Subcutaneous adipose tissue (tissue), 4 donors: ENCODE results near the gene CYP4F12. TPM values are rescaled to one million over a fixed set of nuclear protein-coding genes. Genes with fewer than 3 reads are reported as not detected.

Experiments used
- total RNA-seq, 4 donors: library from RNA; depleted of rRNA; stranded (reverse); fragments of >200 nt; gene quantifications; one replicate each; pipeline ENCODE4 v1.1.0, GENCODE V29; 2016
- TF ChIP-seq, protein P1 (sequence below): fragments of 450-650 bp; IDR thresholded peaks from one replicate; pipeline ENCODE4 v1.5.1; 2016; ENCODE audit warnings: low read depth, mild to moderate bottlenecking, control low read depth, antibody characterized with exemption, moderate library complexity

The CYP4F12 gene, protein sequence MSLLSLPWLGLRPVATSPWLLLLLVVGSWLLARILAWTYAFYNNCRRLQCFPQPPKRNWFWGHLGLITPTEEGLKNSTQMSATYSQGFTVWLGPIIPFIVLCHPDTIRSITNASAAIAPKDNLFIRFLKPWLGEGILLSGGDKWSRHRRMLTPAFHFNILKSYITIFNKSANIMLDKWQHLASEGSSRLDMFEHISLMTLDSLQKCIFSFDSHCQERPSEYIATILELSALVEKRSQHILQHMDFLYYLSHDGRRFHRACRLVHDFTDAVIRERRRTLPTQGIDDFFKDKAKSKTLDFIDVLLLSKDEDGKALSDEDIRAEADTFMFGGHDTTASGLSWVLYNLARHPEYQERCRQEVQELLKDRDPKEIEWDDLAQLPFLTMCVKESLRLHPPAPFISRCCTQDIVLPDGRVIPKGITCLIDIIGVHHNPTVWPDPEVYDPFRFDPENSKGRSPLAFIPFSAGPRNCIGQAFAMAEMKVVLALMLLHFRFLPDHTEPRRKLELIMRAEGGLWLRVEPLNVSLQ
- 10 to 100 TPM in 3 of 4 donors, 1 to 10 TPM in 1; 5.5 to 21.9 (median 19.1) TPM for total RNA-seq

- TF ChIP-seq, protein P1, sequence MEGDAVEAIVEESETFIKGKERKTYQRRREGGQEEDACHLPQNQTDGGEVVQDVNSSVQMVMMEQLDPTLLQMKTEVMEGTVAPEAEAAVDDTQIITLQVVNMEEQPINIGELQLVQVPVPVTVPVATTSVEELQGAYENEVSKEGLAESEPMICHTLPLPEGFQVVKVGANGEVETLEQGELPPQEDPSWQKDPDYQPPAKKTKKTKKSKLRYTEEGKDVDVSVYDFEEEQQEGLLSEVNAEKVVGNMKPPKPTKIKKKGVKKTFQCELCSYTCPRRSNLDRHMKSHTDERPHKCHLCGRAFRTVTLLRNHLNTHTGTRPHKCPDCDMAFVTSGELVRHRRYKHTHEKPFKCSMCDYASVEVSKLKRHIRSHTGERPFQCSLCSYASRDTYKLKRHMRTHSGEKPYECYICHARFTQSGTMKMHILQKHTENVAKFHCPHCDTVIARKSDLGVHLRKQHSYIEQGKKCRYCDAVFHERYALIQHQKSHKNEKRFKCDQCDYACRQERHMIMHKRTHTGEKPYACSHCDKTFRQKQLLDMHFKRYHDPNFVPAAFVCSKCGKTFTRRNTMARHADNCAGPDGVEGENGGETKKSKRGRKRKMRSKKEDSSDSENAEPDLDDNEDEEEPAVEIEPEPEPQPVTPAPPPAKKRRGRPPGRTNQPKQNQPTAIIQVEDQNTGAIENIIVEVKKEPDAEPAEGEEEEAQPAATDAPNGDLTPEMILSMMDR = no peak
Observed at GRCh38 chr19:15672580-15673175, at the start of gene CYP4F12. TSS of gene CYP4F12 (plus strand) at chr19:15673087. CDS start at chr19:15673530, 443 bp downstream.

- TF ChIP-seq, protein P1 = no peak
Observed at GRCh38 chr19:15623711-15624318, 49.1 kb upstream of the CYP4F12 start.

- TF ChIP-seq, protein P1 = no peak
Observed at GRCh38 chr19:15628236-15629002, 44.5 kb upstream of the CYP4F12 start.

DNA sequence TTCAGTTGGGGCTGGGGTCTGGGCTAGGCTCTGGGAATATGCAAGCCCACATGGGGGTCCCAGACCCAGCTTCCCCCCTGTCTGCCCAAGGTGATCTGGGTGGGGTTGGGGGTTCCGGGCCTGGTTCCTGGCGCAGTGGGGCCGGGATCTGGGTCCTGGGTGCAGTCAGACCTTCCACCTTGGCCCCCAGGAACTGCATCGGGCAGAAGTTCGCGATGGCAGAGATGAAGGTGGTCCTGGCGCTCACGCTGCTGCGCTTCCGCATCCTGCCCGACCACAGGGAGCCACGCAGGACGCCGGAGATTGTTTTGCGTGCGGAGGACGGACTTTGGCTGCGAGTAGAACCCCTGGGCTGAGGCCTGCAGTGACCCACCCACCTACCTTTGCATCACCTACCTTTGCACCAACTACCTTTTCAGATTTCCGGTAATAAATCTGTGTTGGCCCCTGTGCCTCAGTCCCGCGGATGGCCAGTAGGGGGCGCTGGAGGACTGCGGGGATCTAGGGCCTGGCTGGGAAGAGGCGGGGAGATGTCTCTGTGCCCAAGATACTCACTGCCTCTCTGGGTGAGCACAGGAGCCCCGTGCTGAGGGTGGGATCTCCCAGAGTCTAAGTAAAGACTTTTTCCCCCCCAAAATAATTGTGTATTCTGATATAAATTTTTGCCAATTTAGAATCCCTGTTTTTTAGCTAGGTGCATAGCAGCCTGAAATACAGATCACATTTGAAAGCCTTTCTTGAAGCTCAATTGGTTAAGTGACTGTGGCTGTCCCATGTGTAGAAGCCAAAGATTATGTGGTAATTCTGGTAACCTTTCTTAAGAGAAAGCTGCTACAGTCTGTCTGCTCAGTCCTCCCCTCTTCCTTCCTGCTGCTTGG, 43.6 kb upstream of the CYP4F12 start:
- TF ChIP-seq, protein P1 = no peak

- TF ChIP-seq, protein P1 = no peak
Observed at GRCh38 chr19:15631817-15632216, 41.1 kb upstream of the CYP4F12 start.

DNA sequence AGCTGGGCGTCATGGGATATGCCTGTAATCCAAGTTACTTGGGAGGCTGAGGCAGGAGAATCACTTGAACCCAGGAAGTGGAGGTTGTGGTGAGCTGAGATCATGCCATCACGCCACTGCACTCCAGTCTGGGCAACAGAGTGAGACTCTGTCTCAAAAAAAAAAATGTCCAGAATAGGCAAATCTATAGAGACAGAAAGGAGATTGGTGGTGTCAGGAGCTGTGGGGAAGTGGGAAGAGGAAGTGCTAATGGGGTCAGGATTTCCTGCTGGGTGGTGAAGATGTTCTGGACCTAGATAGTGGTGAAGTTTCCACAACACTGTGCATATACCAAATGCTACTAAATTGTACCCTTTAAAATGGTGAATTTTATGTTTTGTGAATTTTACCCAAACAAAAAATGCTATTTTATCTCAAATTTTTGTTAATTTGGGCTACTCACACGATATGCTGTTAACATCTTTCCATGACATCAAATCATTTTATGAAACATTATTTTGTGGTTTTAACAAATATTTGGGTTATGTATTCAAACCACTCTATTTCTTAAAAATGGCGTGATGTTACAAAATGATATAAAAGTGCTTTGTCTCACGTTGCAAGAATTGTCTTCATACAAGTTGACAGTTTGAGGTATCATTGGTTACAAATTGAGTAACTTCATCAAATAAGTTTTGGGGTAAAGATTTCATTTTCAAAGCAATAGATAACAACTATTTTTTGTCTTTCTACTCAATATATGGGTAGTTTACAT, 39.6 kb upstream of the CYP4F12 start:
- TF ChIP-seq, protein P1 = no peak
